ENCODE measurements around the gene PIP4K2A.

DNA sequence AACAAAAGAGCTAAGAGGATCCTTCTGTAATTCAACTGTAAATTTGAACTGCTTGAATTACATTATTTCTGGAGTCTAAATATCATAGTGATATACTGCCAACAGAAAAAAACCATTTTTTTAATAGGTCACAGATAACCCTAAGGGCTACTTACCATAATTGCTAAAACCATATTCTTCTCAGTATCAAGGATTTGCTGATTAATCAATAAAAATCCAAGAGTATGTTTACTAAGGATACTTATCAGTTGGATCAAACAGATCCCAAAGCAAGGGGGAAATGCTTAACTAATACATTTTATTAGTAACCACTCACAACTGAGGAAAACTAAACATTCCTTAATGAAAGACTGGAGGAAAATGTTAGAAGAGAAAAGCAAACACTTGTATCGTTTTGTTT is 166.0 kb downstream of the PIP4K2A start:
- TF ChIP-seq, protein P1, sequence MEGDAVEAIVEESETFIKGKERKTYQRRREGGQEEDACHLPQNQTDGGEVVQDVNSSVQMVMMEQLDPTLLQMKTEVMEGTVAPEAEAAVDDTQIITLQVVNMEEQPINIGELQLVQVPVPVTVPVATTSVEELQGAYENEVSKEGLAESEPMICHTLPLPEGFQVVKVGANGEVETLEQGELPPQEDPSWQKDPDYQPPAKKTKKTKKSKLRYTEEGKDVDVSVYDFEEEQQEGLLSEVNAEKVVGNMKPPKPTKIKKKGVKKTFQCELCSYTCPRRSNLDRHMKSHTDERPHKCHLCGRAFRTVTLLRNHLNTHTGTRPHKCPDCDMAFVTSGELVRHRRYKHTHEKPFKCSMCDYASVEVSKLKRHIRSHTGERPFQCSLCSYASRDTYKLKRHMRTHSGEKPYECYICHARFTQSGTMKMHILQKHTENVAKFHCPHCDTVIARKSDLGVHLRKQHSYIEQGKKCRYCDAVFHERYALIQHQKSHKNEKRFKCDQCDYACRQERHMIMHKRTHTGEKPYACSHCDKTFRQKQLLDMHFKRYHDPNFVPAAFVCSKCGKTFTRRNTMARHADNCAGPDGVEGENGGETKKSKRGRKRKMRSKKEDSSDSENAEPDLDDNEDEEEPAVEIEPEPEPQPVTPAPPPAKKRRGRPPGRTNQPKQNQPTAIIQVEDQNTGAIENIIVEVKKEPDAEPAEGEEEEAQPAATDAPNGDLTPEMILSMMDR (IDR thresholded peaks at IDR 0.05), result no peak
- no peak for TF ChIP-seq POLR2A (IDR thresholded peaks at IDR 0.05)
